ENCODE data around the gene TNFSF13B. TPM values are rescaled to one million over a fixed set of nuclear protein-coding genes. Genes with fewer than 3 reads are reported as not detected.

TNFSF13B gene
- polyA plus RNA-seq, 1 of the 3 experiments (the other 2 are of a cell fraction) = 0.03 TPM

DNA sequence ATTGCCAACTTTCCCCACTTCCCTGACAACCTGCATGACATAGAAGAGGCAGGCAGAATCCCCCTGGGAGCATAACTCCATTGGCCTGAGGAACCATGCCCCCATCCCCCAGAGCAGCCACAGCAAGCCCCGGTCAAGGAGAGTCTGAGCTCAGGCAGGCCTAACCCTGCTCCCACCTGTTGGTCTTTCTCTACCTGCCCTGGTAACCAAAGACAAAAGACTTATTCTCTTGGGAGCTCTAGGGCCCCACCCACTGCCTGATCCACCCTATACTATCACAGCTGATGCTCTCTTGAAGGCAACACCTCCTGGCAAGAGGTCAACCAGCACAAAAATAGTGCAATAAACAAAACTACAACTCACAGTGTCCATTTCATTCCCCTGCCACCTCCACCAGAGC, 59.3 kb downstream of the TNFSF13B start:
- no peak for TF ChIP-seq RFX5 (IDR thresholded peaks at IDR 0.05; ENCODE audit: low read length)
- TF ChIP-seq SIN3A (IDR thresholded peaks at IDR 0.05; ENCODE audit: borderline replicate concordance, low read depth, low read length) = no peak
- no peak for TF ChIP-seq TCF12 (IDR thresholded peaks at IDR 0.05)
- TF ChIP-seq CHD2 (IDR thresholded peaks at IDR 0.05; ENCODE audit: low read length, partially characterized antibody) = no peak
- no peak for TF ChIP-seq TAF1 (IDR thresholded peaks at IDR 0.05; ENCODE audit: borderline replicate concordance, low read depth, low read length)
- no peak for TF ChIP-seq USF2 (IDR thresholded peaks at IDR 0.05; ENCODE audit: borderline replicate concordance, low read depth, low read length)
- TF ChIP-seq EZH2phosphoT487 (IDR thresholded peaks at IDR 0.05; ENCODE audit: borderline replicate concordance, low read depth) = no peak
- no peak for TF ChIP-seq GATA2 (CRISPR knock-in tag; IDR thresholded peaks at IDR 0.05)
- TF ChIP-seq, protein P1, sequence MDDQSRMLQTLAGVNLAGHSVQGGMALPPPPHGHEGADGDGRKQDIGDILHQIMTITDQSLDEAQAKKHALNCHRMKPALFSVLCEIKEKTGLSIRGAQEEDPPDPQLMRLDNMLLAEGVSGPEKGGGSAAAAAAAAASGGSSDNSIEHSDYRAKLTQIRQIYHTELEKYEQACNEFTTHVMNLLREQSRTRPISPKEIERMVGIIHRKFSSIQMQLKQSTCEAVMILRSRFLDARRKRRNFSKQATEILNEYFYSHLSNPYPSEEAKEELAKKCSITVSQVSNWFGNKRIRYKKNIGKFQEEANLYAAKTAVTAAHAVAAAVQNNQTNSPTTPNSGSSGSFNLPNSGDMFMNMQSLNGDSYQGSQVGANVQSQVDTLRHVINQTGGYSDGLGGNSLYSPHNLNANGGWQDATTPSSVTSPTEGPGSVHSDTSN (IDR thresholded peaks at IDR 0.05) = no peak
- TF ChIP-seq FOXJ3 (CRISPR knock-in tag; IDR thresholded peaks at IDR 0.05) = no peak
- no peak for TF ChIP-seq EP300 (IDR thresholded peaks at IDR 0.05; ENCODE audit: borderline replicate concordance in 1 of 2, low read depth in 1 of 2, low read length in 1 of 2)
- no peak for TF ChIP-seq MEF2A (IDR thresholded peaks at IDR 0.05; ENCODE audit: borderline replicate concordance, low read depth)
- no peak for TF ChIP-seq JUND (IDR thresholded peaks at IDR 0.05)
- no peak for TF ChIP-seq RXRA (IDR thresholded peaks at IDR 0.05; ENCODE audit: borderline replicate concordance, low read depth)
- TF ChIP-seq RAD21 (IDR thresholded peaks at IDR 0.05; ENCODE audit: low read length) = no peak
- no peak for TF ChIP-seq RCOR1 (IDR thresholded peaks at IDR 0.05; ENCODE audit: low read length)
- no peak for TF ChIP-seq ZBTB33 (IDR thresholded peaks at IDR 0.05; ENCODE audit: borderline replicate concordance, low read depth)
- TF ChIP-seq FOXM1 (IDR thresholded peaks at IDR 0.05; ENCODE audit: low read depth) = no peak
- no peak for TF ChIP-seq USF1 (IDR thresholded peaks at IDR 0.05; ENCODE audit: borderline replicate concordance, low read depth)
- TF ChIP-seq GABPA (IDR thresholded peaks at IDR 0.05; ENCODE audit: low read depth) = no peak
- Histone ChIP-seq H3K9me2 (no peaks in the 10 kb centered on the region), H3K27me3 (ENCODE audit: insufficient read depth) (no peaks in the 10 kb centered on the region), H3K79me2 (ENCODE audit: insufficient read depth) (no peaks in the 10 kb centered on the region), H3K27ac (ENCODE audit: low read depth in 2 of 2, low read length in 1 of 2) (no peak overlapping the region), H3K9me3 (no peaks in the 10 kb centered on the region), H3K4me1 (ENCODE audit: control insufficient read depth in 1 of 2, insufficient read depth in 2 of 2, low read depth in 1 of 2, low read length in 1 of 2) (no peaks in the 10 kb centered on the region), H3K9ac (no peak overlapping the region), H4K20me1 (ENCODE audit: insufficient read depth) (no peaks in the 10 kb centered on the region), H3K4me3 (ENCODE audit: low read depth in 2 of 2, low read length in 1 of 2) (no peak overlapping the region), H3K36me3 (replicated peaks in 1 of 2; ENCODE audit: control insufficient read depth in 1 of 2, insufficient read depth in 2 of 2, low read length in 1 of 2) (no peaks in the 10 kb centered on the region), H3F3A (replicated peaks; ENCODE audit: insufficient read depth) (no peaks in the 10 kb centered on the region), H2AFZ (ENCODE audit: low read depth) (no peak overlapping the region), H3K4me2 (no peak overlapping the region)
- DNase-seq = no peak
- ChIA-PET CTCF (interaction anchor here (1.0 to 2.9 kb wide), 2 partner anchors 10 to 566 kb away, joined by 3 to 11 read pairs; no protein-coding TSS in a partner anchor), POLR2A (interaction anchor here (0.6 kb wide), 1 partner anchor 202 kb away, joined by 3 read pairs; no protein-coding TSS in a partner anchor)
- WGBS (ENCODE audit: low lambda C conversion rate) = 80% methylated on average over 1 of the region's 1 CpG
